PC-3 (cell line): Measurements from ENCODE around the gene OR8H1. TPM values are rescaled to one million over a fixed set of nuclear protein-coding genes. Genes with fewer than 3 reads are reported as not detected.

Experiments used
- ATAC-seq: fragments of 200-7000 bp; cut with Tn5 transposase; 2 replicates; pipeline ENCODE4 v1.9.1; 2020; ENCODE audit warnings: mild to moderate bottlenecking, moderate library complexity
- BruUV-seq: library from RNA; stranded (reverse); fragments of 400-500 nt; replicated peaks from 2 replicates; lab custom pipeline; 2021; lab: Mats Ljungman, UMichigan
- CTCF ChIA-PET: fragments of 300-600 bp; sonication (Branson Sonifier 250); formaldehyde crosslinking; loops from one replicate; lab custom pipeline; 2022; ENCODE audit warnings: antibody characterized with exemption; lab: Charles Lee
- POLR2A ChIA-PET: fragments of 300-600 bp; sonication (Branson Sonifier 250); formaldehyde crosslinking; loops from one replicate; lab custom pipeline; 2022; ENCODE audit warnings: antibody characterized with exemption; ENCODE audit not compliant: unreplicated experiment; lab: Charles Lee
- DNase-seq: peaks from one replicate; pipeline ENCODE4 v3.0.0-alpha.2; 2015
- H2AFZ ChIP-seq: fragments of 300-600 bp; sonication (generic); 2 replicates; pipeline ENCODE4 v1.6.0; 2016; ENCODE audit warnings: antibody characterized with exemption, low read length
- H3F3A ChIP-seq: fragments of 300-600 bp; sonication (generic); one replicate; pipeline ENCODE4 v1.6.0; 2017; ENCODE audit warnings: antibody characterized with exemption, low read length, control low read depth, mild to moderate bottlenecking; ENCODE audit not compliant: unreplicated experiment
- H3K27ac ChIP-seq: fragments of 300-600 bp; sonication (generic); 2 replicates; pipeline ENCODE4 v1.5.1; 2016; ENCODE audit warnings: mild to moderate bottlenecking, low read length
- H3K27me3 ChIP-seq: fragments of 300-600 bp; sonication (generic); 2 replicates; pipeline ENCODE4 v1.6.1; 2016; ENCODE audit warnings: low read length, mixed read lengths
- H3K36me3 ChIP-seq: fragments of 300-600 bp; sonication (generic); 2 replicates; pipeline ENCODE4 v1.6.1; 2016; ENCODE audit warnings: low read depth, mixed run types, low read length, mixed read lengths
- H3K4me1 ChIP-seq: fragments of 300-600 bp; sonication (generic); 2 replicates; pipeline ENCODE4 v1.5.1; 2016; ENCODE audit warnings: low read length; ENCODE audit not compliant: insufficient read depth
- H3K4me2 ChIP-seq: fragments of 300-600 bp; sonication (generic); 2 replicates; pipeline ENCODE4 v1.6.0; 2016; ENCODE audit warnings: low read length
- H3K4me3 ChIP-seq: fragments of 300-600 bp; sonication (generic); 2 replicates; pipeline ENCODE4 v1.5.1; 2016; ENCODE audit warnings: mild to moderate bottlenecking, low read length, mixed read lengths
- H3K79me2 ChIP-seq: fragments of 300-600 bp; sonication (generic); 2 replicates; pipeline ENCODE4 v1.6.1; 2017; ENCODE audit warnings: low read length, mixed read lengths
- H3K9ac ChIP-seq: fragments of 300-600 bp; sonication (generic); 2 replicates; pipeline ENCODE4 v1.6.0; 2016; ENCODE audit warnings: mild to moderate bottlenecking, low read length
- H3K9me2 ChIP-seq: fragments of 300-600 bp; sonication (generic); replicated peaks from 2 replicates; pipeline ENCODE4 v1.6.1; 2016; ENCODE audit warnings: mixed run types, low read length, mixed read lengths
- H3K9me3 ChIP-seq: fragments of 300-600 bp; sonication (generic); 2 replicates; pipeline ENCODE4 v1.6.1; 2016; ENCODE audit warnings: low read length, mixed read lengths
- H4K20me1 ChIP-seq: fragments of 300-600 bp; sonication (generic); 2 replicates; pipeline ENCODE4 v1.6.1; 2016; ENCODE audit warnings: low read length, mixed read lengths
- EZH2 ChIP-seq: fragments of 300-600 bp; sonication (generic); IDR thresholded peaks from one replicate; pipeline ENCODE4 v1.6.1; 2017; ENCODE audit warnings: antibody characterized with exemption, mild to moderate bottlenecking, low read length; ENCODE audit not compliant: unreplicated experiment
- EZH2phosphoT487 ChIP-seq: fragments of 300-600 bp; sonication (generic); IDR thresholded peaks from 2 replicates; pipeline ENCODE4 v1.6.1; 2018; ENCODE audit warnings: mild to moderate bottlenecking, antibody characterized with exemption, low read length, borderline replicate concordance
- intact Hi-C: fragments of 100-400 bp; cut with micrococcal nuclease; formaldehyde crosslinking; loops from 2 replicates; pipeline ENCODE4 v1.9.0; 2023
- total RNA-seq: library from RNA; depleted of rRNA; stranded (reverse); fragments of >200 nt; gene quantifications from 2 replicates; pipeline ENCODE4 v1.2.3, GENCODE V29; 2014
- TF ChIP-seq, protein P1 (sequence below): fragments of 300-600 bp; sonication (generic); conservative IDR thresholded peaks from 2 replicates; pipeline ENCODE4 v1.5.1; 2017; ENCODE audit warnings: antibody characterized with exemption, low read depth, mild to moderate bottlenecking, low read length

OR8H1 gene
- total RNA-seq, 1 experiment from 2014 or later, result not detected

DNA sequence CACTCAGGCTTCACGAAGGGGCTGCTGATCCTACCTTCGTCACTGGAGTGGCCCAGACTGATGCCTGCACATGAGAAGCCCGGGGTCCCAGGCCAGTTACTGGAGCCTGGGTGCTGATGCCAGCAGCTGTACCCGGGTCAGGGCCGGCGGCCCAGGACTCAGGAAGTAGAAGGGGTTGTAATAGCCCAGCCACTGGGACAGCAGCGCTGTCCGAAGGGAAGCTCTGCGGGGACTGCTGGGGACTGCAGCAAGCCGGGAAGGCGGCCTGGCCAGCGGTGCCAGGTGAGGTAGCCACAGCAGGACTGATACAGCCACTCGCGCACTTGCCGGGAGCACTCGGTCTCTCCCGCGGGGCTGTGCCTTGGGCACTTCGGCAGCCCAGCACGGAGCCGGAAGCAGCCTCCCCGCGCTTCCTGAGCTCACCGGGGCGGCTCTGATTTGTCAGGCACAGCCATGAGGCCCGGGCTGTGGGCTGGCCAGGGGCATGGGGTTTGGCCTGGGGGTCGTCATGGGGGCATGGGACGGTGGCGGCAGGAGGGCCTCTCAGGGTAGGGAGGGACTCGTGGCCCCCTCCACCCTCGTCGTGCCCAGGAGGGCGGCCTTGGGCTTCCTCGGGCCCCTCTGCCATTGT, 39.9 kb upstream of the OR8H1 start:
- ChIA-PET POLR2A (no interaction called here), CTCF (no interaction called here)
- Histone ChIP-seq H3K36me3 (no peaks in the 10 kb centered on the region), H3K27me3 (no peaks in the 10 kb centered on the region), H4K20me1 (no peaks in the 10 kb centered on the region), H3K4me3 (no peak overlapping the region), H3K4me2 (no peak overlapping the region; the same call in 1 of the 2 replicates), H3K9me2 (no peaks in the 10 kb centered on the region), H3K79me2 (no peaks in the 10 kb centered on the region), H3K27ac (no peak overlapping the region), H3F3A (no peaks in the 10 kb centered on the region), H3K9me3 (peaks cover 13% of the 10 kb centered on the region), H3K9ac (no peak overlapping the region), H2AFZ (no peak overlapping the region), H3K4me1 (no peaks in the 10 kb centered on the region)
- no peak for ATAC-seq
- BruUV-seq, result no TSS peak
- TF ChIP-seq EZH2phosphoT487, result no peak
- DNase-seq, result no peak
- intact Hi-C loops, result no loop called here

DNA sequence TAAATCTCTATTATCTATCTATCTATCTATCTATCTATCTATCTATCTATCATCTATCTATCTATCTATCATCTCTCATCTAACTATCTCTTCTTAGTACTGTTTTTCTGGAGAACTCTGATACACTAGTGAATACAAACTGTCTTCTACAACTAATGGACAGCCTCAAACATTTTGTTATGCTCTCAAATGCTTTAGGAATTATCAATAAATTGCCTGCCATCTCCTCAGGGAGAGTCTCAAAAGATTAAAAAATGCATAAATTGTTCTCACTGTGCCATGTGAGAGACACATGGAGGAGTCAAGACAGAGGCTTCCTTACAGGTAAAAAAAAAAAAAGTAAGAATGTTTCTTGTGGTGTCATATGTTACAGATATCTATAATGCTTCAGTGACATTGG, 22.8 kb upstream of the OR8H1 start, which contains the start of gene OR8K3:
Gene OR8K3 (plus strand): TSS at position 301 of the 400 bp plus-strand sequence. CDS start 3,163 bp downstream, outside the sequence.
- Histone ChIP-seq H3F3A (no peaks in the 10 kb centered on the region), H3K9ac (no peak within 1 kb of the TSS), H3K4me3 (no peak within 1 kb of the TSS), H3K9me3 (peaks cover 16% of the 10 kb centered on the region; the same call in 1 of the 2 replicates), H3K4me1 (no peaks in the 10 kb centered on the region), H4K20me1 (no peaks in the 10 kb centered on the region), H3K79me2 (no peaks in the 10 kb centered on the region), H3K9me2 (no peaks in the 10 kb centered on the region), H2AFZ (no peak within 1 kb of the TSS), H3K27me3 (peaks cover 4% of the 10 kb centered on the region; the same call in 1 of the 2 replicates), H3K27ac (no peak within 1 kb of the TSS), H3K4me2 (no peak within 1 kb of the TSS), H3K36me3 (no peaks in the 10 kb centered on the region)
- intact Hi-C loops, result no loop called here
- TF ChIP-seq, protein P1, sequence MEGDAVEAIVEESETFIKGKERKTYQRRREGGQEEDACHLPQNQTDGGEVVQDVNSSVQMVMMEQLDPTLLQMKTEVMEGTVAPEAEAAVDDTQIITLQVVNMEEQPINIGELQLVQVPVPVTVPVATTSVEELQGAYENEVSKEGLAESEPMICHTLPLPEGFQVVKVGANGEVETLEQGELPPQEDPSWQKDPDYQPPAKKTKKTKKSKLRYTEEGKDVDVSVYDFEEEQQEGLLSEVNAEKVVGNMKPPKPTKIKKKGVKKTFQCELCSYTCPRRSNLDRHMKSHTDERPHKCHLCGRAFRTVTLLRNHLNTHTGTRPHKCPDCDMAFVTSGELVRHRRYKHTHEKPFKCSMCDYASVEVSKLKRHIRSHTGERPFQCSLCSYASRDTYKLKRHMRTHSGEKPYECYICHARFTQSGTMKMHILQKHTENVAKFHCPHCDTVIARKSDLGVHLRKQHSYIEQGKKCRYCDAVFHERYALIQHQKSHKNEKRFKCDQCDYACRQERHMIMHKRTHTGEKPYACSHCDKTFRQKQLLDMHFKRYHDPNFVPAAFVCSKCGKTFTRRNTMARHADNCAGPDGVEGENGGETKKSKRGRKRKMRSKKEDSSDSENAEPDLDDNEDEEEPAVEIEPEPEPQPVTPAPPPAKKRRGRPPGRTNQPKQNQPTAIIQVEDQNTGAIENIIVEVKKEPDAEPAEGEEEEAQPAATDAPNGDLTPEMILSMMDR, result no peak
- TF ChIP-seq EZH2phosphoT487, result no peak
- TF ChIP-seq EZH2, result no peak
- DNase-seq, result no peak
- no peak for ATAC-seq
- ChIA-PET POLR2A (no interaction called here), CTCF (no interaction called here)
- BruUV-seq, result no TSS peak

DNA sequence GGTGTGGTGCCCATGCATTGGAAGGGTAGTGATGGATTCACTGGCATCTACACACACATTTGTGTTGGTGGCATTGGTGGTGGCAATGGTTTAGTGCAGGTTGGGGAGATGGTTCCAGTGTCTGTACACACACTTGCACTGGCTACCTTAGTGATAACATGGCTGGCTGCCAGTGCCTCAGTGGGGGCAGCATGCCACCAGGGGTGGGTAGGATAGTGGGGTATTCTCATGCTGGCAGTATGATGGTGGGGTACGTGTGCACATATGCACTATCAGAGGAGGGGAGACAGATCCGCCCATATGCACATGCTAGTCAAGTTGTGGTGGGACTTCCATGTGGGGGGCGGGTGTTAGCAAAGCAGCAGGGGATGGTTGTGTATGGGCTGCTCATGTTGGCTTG, 15.8 kb upstream of the OR8H1 start:
- POLR2A ChIA-PET, result no interaction called here
- Histone ChIP-seq H4K20me1 (no peaks in the 10 kb centered on the region), H3K4me2 (no peak overlapping the region), H3K9me3 (peaks cover 46% of the 10 kb centered on the region), H3K36me3 (no peaks in the 10 kb centered on the region), H2AFZ (no peak overlapping the region), H3K9me2 (no peaks in the 10 kb centered on the region), H3K9ac (no peak overlapping the region), H3F3A (no peaks in the 10 kb centered on the region), H3K4me1 (no peaks in the 10 kb centered on the region), H3K27ac (no peak overlapping the region), H3K79me2 (no peaks in the 10 kb centered on the region), H3K27me3 (no peaks in the 10 kb centered on the region), H3K4me3 (no peak overlapping the region)
- CTCF ChIA-PET, result no interaction called here
- ATAC-seq (no peak), DNase-seq (no peak)
- TF ChIP-seq EZH2 (no peak), EZH2phosphoT487 (no peak)
- TF ChIP-seq, protein P1, result no peak
- intact Hi-C loops, result no loop called here
- no TSS peak for BruUV-seq
